LNCaP clone FGC (cell line): ENCODE results near the gene AJAP1.

ENCODE experiments used
- DNase-seq: peaks from one replicate; pipeline ENCODE4 v3.0.0-alpha.2; 2011; ENCODE audit warnings: low read depth
- H3K4me3 ChIP-seq: 2 replicates; pipeline ENCODE4 v1.5.1; 2011; ENCODE audit warnings: mild to moderate bottlenecking, low read depth, low read length, control low read depth
- CTCF ChIP-seq: IDR thresholded peaks from 2 replicates; pipeline ENCODE4 v1.5.1; 2012; ENCODE audit warnings: mild to moderate bottlenecking; ENCODE audit not compliant: control insufficient read depth, insufficient read depth; ENCODE audit errors: extremely low read depth

The AJAP1 gene

GRCh38 chr1:4693891-4694290 is 39.5 kb downstream of the AJAP1 start:
- H3K4me3 ChIP-seq: no peak overlapping the region
- DNase-seq: no peak
- no peak for TF ChIP-seq CTCF

DNA sequence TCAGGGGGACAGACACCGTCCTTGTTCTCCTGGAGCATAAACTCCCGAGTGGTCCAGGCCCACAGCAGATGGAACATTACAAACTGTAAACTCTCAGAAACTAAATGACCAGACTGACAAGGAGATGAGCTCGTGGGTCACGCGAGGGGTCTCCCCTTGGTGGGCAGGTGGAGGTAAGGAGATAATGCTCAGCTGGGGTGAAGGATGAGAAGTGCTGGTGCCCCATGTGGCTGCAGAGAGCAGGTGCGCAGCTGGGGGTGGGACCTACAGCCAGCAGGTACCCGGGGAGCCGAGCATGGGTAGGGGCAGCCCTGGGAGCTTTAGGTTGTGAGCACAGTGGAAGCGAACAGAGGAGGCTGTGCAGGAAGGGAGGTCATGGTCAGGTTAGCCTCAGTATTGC is 40.1 kb downstream of the AJAP1 start:
- no peak for DNase-seq
- TF ChIP-seq CTCF: 0 out of 2 replicates have a peak, but pooled peaks have one; percentile 2
- no peak overlapping the region for H3K4me3 ChIP-seq

- no peak overlapping the region for H3K4me3 ChIP-seq
- TF ChIP-seq CTCF: no peak
- no peak for DNase-seq
Observed at GRCh38 chr1:4695241-4695640, 40.8 kb downstream of the AJAP1 start.

DNA sequence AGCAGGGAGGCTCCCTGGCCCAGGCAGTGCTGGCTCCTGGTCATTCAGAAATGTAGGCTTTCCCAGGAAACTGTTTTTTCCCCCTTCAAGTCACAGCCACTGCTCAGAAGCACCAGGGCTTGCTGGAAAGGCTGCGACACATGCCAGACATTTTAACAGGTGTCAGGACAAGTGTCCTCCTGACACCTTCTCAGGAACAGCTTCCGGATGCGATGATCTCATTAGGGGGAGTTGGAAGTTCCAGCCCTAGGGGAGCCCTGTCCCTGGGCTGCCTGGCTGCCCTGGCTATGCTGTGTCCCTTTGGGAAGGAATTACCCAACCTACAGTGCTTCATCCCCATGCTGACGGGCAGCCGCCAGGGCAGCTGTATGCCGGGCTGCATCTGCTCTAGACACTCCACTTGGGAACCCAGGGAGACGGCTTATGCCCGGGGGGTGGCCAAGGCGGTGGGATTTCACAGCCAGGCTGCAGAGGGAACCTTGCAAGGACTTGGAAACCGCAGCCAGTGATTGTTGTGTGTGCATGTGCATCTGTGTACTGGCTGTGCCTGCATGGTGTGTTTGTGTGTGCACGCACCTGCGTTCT is 41.8 kb downstream of the AJAP1 start:
- no peak for DNase-seq

GRCh38 chr1:4696753-4697152 is 42.3 kb downstream of the AJAP1 start:
- no peak overlapping the region for H3K4me3 ChIP-seq
- TF ChIP-seq CTCF: no peak
- DNase-seq: no peak

More for the DNA sequence above, 41.8 kb downstream of the AJAP1 start:
- no peak overlapping the region for H3K4me3 ChIP-seq
- TF ChIP-seq CTCF: no peak

DNA sequence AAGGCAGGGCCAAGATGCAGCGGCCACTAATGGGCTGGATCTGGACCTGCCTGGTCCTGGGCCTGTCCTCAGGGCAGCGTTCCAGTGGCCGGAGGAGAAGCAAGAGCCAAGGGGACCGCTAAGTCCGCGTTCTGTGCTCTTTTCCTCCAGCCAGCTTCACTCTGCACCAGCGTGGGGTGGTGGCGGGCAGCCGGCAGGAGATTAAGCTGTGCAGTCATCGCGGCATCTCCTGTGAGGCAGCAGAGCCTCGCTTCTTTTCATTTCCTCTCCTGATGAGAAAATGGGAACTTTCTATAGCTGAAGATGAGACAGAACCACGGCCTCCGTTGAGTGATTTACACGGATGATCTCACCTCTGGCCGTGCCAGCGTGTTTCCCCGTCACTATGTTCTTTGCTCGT is 43.4 kb downstream of the AJAP1 start:
- H3K4me3 ChIP-seq: no peak overlapping the region
- no peak for TF ChIP-seq CTCF
- DNase-seq: no peak

- DNase-seq: no peak
- H3K4me3 ChIP-seq: no peak overlapping the region
- TF ChIP-seq CTCF: no peak
Observed at GRCh38 chr1:4698911-4699310, 44.5 kb downstream of the AJAP1 start.
